ENCODE results near the gene PSMD11. TPM values are rescaled to one million over a fixed set of nuclear protein-coding genes. Genes with fewer than 3 reads are reported as not detected.

PSMD11 gene
- total RNA-seq, 2 experiments from 2014 or later: 105 to 110 TPM

GRCh38 chr17:32504166-32504990 lies 60.1 kb downstream of the PSMD11 start:
- peak overlapping the region; percentile 100 for H3K27ac Mint-ChIP-seq
- peak; percentile 35 for DNase-seq
- CTCF ChIA-PET: interaction anchor here (0.6 to 1.6 kb wide), 3 partner anchors 13 to 172 kb away, joined by 3 to 4 read pairs (median 3); no protein-coding TSS in a partner anchor
- peak overlapping the region; percentile 59 for H3K4me3 Mint-ChIP-seq
- POLR2A ChIA-PET: interaction anchor here (0.9 to 2.4 kb wide), 10 partner anchors 8 to 60 kb away, joined by 3 to 21 read pairs (median 5); partner anchors contain the start of genes CDK5R1 and PSMD11
- peaks cover 41% of the 10 kb centered on the region for H3K4me1 Mint-ChIP-seq
- H3K27me3 Mint-ChIP-seq: no peaks in the 10 kb centered on the region
- H3K36me3 Mint-ChIP-seq (ENCODE audit: low read depth): no peaks in the 10 kb centered on the region
- no peaks in the 10 kb centered on the region for H3K9me3 Mint-ChIP-seq

GRCh38 chr17:32508926-32509325 lies 64.6 kb downstream of the PSMD11 start:
- no peaks in the 10 kb centered on the region for H3K36me3 Mint-ChIP-seq (ENCODE audit: low read depth)
- DNase-seq: no peak
- CTCF ChIA-PET: interaction anchor here (1.2 kb wide), 1 partner anchor 18 kb away, joined by 3 read pairs; no protein-coding TSS in a partner anchor
- no peak overlapping the region for H3K27ac Mint-ChIP-seq
- no peaks in the 10 kb centered on the region for H3K9me3 Mint-ChIP-seq
- peaks cover 3% of the 10 kb centered on the region for H3K27me3 Mint-ChIP-seq
- H3K4me3 Mint-ChIP-seq: no peak overlapping the region
- POLR2A ChIA-PET: interaction anchor here (0.8 to 1.1 kb wide), 2 partner anchors 8 to 15 kb away, joined by 4 to 5 read pairs; no protein-coding TSS in a partner anchor
- H3K4me1 Mint-ChIP-seq: peaks cover 20% of the 10 kb centered on the region

GRCh38 chr17:32510466-32510865 lies 66.2 kb downstream of the PSMD11 start:
- DNase-seq: no peak
- H3K36me3 Mint-ChIP-seq (ENCODE audit: low read depth): no peaks in the 10 kb centered on the region
- CTCF ChIA-PET: no interaction called here
- no peaks in the 10 kb centered on the region for H3K9me3 Mint-ChIP-seq
- H3K4me1 Mint-ChIP-seq: peaks cover 6% of the 10 kb centered on the region
- H3K27ac Mint-ChIP-seq: no peak overlapping the region
- H3K4me3 Mint-ChIP-seq: no peak overlapping the region
- POLR2A ChIA-PET: interaction anchor here (0.7 to 1.7 kb wide), 3 partner anchors 9 to 19 kb away, joined by 3 to 8 read pairs (median 4); no protein-coding TSS in a partner anchor
- H3K27me3 Mint-ChIP-seq: peaks cover 3% of the 10 kb centered on the region

- Mint-ChIP-seq H3K27me3 (peaks cover 3% of the 10 kb centered on the region), H3K36me3 (ENCODE audit: low read depth) (no peaks in the 10 kb centered on the region), H3K4me3 (no peak overlapping the region), H3K9me3 (no peaks in the 10 kb centered on the region), H3K4me1 (peaks cover 16% of the 10 kb centered on the region), H3K27ac (no peak overlapping the region)
- ChIA-PET POLR2A (interaction anchor here (0.6 to 1.5 kb wide), 2 partner anchors 8 to 534 kb away, joined by 3 to 4 read pairs; no protein-coding TSS in a partner anchor), CTCF (no interaction called here)
- no peak for DNase-seq
Measured at GRCh38 chr17:32512328-32512727, 68.0 kb downstream of the PSMD11 start.

- no peak for DNase-seq
- H3K9me3 Mint-ChIP-seq: no peaks in the 10 kb centered on the region
- H3K4me3 Mint-ChIP-seq: no peak overlapping the region
- ChIA-PET CTCF (no interaction called here), POLR2A (interaction anchor here (0.9 kb wide), 1 partner anchor 27 kb away, joined by 3 read pairs; the partner anchor contains the start of gene CDK5R1)
- no peak overlapping the region for H3K27ac Mint-ChIP-seq
- no peaks in the 10 kb centered on the region for H3K36me3 Mint-ChIP-seq (ENCODE audit: low read depth)
- peaks cover 3% of the 10 kb centered on the region for H3K27me3 Mint-ChIP-seq
- H3K4me1 Mint-ChIP-seq: peaks cover 27% of the 10 kb centered on the region
Measured at GRCh38 chr17:32513579-32513978, 69.3 kb downstream of the PSMD11 start.

GRCh38 chr17:32514606-32515005 lies 70.3 kb downstream of the PSMD11 start:
- no peak overlapping the region for H3K4me3 Mint-ChIP-seq
- CTCF ChIA-PET: no interaction called here
- H3K4me1 Mint-ChIP-seq: peaks cover 34% of the 10 kb centered on the region
- peaks cover 3% of the 10 kb centered on the region for H3K27me3 Mint-ChIP-seq
- no peak for DNase-seq
- POLR2A ChIA-PET: no interaction called here
- H3K36me3 Mint-ChIP-seq (ENCODE audit: low read depth): no peaks in the 10 kb centered on the region
- no peaks in the 10 kb centered on the region for H3K9me3 Mint-ChIP-seq
- no peak overlapping the region for H3K27ac Mint-ChIP-seq

GRCh38 chr17:32515677-32516383 lies 71.5 kb downstream of the PSMD11 start:
- Mint-ChIP-seq H3K36me3 (ENCODE audit: low read depth) (no peaks in the 10 kb centered on the region), H3K4me1 (peaks cover 46% of the 10 kb centered on the region), H3K27me3 (peaks cover 3% of the 10 kb centered on the region), H3K4me3 (no peak overlapping the region), H3K9me3 (no peaks in the 10 kb centered on the region), H3K27ac (no peak overlapping the region)
- ChIA-PET POLR2A (interaction anchor here (1.4 kb wide), 1 partner anchor 12 kb away, joined by 3 read pairs; no protein-coding TSS in a partner anchor), CTCF (no interaction called here)
- DNase-seq: no peak

- CTCF ChIA-PET: no interaction called here
- Mint-ChIP-seq H3K27me3 (peaks cover 3% of the 10 kb centered on the region), H3K9me3 (no peaks in the 10 kb centered on the region), H3K4me1 (peaks cover 52% of the 10 kb centered on the region), H3K27ac (no peak overlapping the region), H3K4me3 (no peak overlapping the region), H3K36me3 (ENCODE audit: low read depth) (no peaks in the 10 kb centered on the region)
- POLR2A ChIA-PET: interaction anchor here (1.2 to 1.4 kb wide), 3 partner anchors 8 to 25 kb away, joined by 3 to 4 read pairs (median 3); no protein-coding TSS in a partner anchor
- no peak for DNase-seq
Measured at GRCh38 chr17:32516450-32516849, 72.1 kb downstream of the PSMD11 start.

- DNase-seq: no peak
- peaks cover 54% of the 10 kb centered on the region for H3K4me1 Mint-ChIP-seq
- ChIA-PET POLR2A (interaction anchor here (0.9 to 4.1 kb wide), 6 partner anchors 8 to 139 kb away, joined by 3 to 21 read pairs (median 4); no protein-coding TSS in a partner anchor), CTCF (interaction anchor here (0.6 to 1.0 kb wide), 3 partner anchors 14 to 198 kb away, joined by 3 to 8 read pairs (median 4); no protein-coding TSS in a partner anchor)
- peak overlapping the region; percentile 8 for H3K27ac Mint-ChIP-seq
- no peaks in the 10 kb centered on the region for H3K9me3 Mint-ChIP-seq
- H3K27me3 Mint-ChIP-seq: peaks cover 3% of the 10 kb centered on the region
- no peaks in the 10 kb centered on the region for H3K36me3 Mint-ChIP-seq (ENCODE audit: low read depth)
- H3K4me3 Mint-ChIP-seq: no peak overlapping the region
Measured at GRCh38 chr17:32516940-32517701, 72.8 kb downstream of the PSMD11 start.

GRCh38 chr17:32517982-32518381 lies 73.7 kb downstream of the PSMD11 start:
- H3K27me3 Mint-ChIP-seq: peaks cover 3% of the 10 kb centered on the region
- ChIA-PET POLR2A (interaction anchor here (0.7 to 4.1 kb wide), 7 partner anchors 9 to 140 kb away, joined by 3 to 21 read pairs (median 3); no protein-coding TSS in a partner anchor), CTCF (interaction anchor here (0.8 to 1.0 kb wide), 2 partner anchors 14 to 141 kb away, joined by 3 to 4 read pairs; no protein-coding TSS in a partner anchor)
- H3K27ac Mint-ChIP-seq: no peak overlapping the region
- no peak for DNase-seq
- H3K9me3 Mint-ChIP-seq: no peaks in the 10 kb centered on the region
- H3K4me1 Mint-ChIP-seq: peaks cover 63% of the 10 kb centered on the region
- no peak overlapping the region for H3K4me3 Mint-ChIP-seq
- H3K36me3 Mint-ChIP-seq (ENCODE audit: low read depth): no peaks in the 10 kb centered on the region

- Mint-ChIP-seq H3K4me3 (peak overlapping the region; percentile 44), H3K4me1 (peaks cover 66% of the 10 kb centered on the region), H3K9me3 (no peaks in the 10 kb centered on the region), H3K27ac (peak overlapping the region; percentile 62), H3K27me3 (no peaks in the 10 kb centered on the region), H3K36me3 (ENCODE audit: low read depth) (no peaks in the 10 kb centered on the region)
- DNase-seq: no peak
- ChIA-PET POLR2A (interaction anchor here (0.7 to 4.1 kb wide), 6 partner anchors 9 to 34 kb away, joined by 3 to 21 read pairs (median 4); no protein-coding TSS in a partner anchor), CTCF (no interaction called here)
Measured at GRCh38 chr17:32518646-32519227, 74.4 kb downstream of the PSMD11 start.

Measured in activated CD4-positive, alpha-beta memory T cell treated with anti-CD3 and anti-CD28 coated beads, Interleukin-2, amount 10 ng/mL, durations not matched to agents 7 days and 5 days (primary cell).